Endothelial cell of umbilical vein (primary cell): ENCODE results near the gene TMEM237. TPM values are rescaled to one million over a fixed set of nuclear protein-coding genes. Genes with fewer than 3 reads are reported as not detected.

Experiments
- BruUV-seq: library from RNA; stranded (reverse); fragments of 400-500 nt; replicated peaks from 2 replicates; lab custom pipeline; 2021; lab: Mats Ljungman, UMichigan
- CTCF ChIA-PET: fragments of 300-600, 350-600 bp; sonication (Branson Sonifier 250); formaldehyde crosslinking; loops from one replicate; lab custom pipeline; 2021; ENCODE audit warnings: antibody characterized with exemption, inconsistent platforms; lab: Charles Lee
- POLR2A ChIA-PET: fragments of 300-600, 350-600 bp; sonication (Branson Sonifier 250); formaldehyde crosslinking; loops from one replicate; lab custom pipeline; 2021; ENCODE audit warnings: antibody characterized with exemption, inconsistent platforms; lab: Charles Lee
- DNase-seq: peaks from one replicate; pipeline ENCODE4 v3.0.0-alpha.2; 2011; ENCODE audit warnings: low read depth, low spot score
- FAIRE-seq: peaks from 2 replicates; lab custom pipeline; 2011; peaks lifted over from hg19 to GRCh38; lab: Jason Lieb, UNC
- H2AFZ ChIP-seq: 2 replicates; pipeline ENCODE4 v1.6.0; 2012; ENCODE audit warnings: low read depth, low read length, control low read depth, inconsistent platforms
- H3K27ac ChIP-seq: 2 replicates; pipeline ENCODE4 v1.5.1; 2011; ENCODE audit warnings: low read depth, mild to moderate bottlenecking, control low read depth, low read length, moderate library complexity; ENCODE audit not compliant: insufficient read depth
- H3K27me3 ChIP-seq, 2 experiments: 2 replicates each; pipeline versions ENCODE4 v1.6.0 to v1.6.1; 2011; ENCODE audit warnings: low read length in 2 of 2, mixed read lengths in 1 of 2; ENCODE audit not compliant: control insufficient read depth in 2 of 2, insufficient read depth in 2 of 2
- H3K36me3 ChIP-seq, 2 experiments: 2 replicates in 1 of 2; 3 replicates in 1 of 2; pipeline ENCODE4 v1.5.1; 2011; ENCODE audit warnings: low read length in 2 of 2, mild to moderate bottlenecking in 1 of 2, moderate library complexity in 1 of 2; ENCODE audit not compliant: control insufficient read depth in 2 of 2, insufficient read depth in 2 of 2; ENCODE audit errors: extremely low read depth in 1 of 2
- H3K4me1 ChIP-seq: 3 replicates; pipeline ENCODE4 v1.5.1; 2011; ENCODE audit warnings: mild to moderate bottlenecking, low read length; ENCODE audit not compliant: control insufficient read depth, insufficient read depth; ENCODE audit errors: extremely low read depth
- H3K4me2 ChIP-seq: 2 replicates; pipeline ENCODE4 v1.6.1; 2011; ENCODE audit warnings: low read length, control low read depth, mixed read lengths; ENCODE audit not compliant: insufficient read depth
- H3K4me3 ChIP-seq, 3 experiments: fragments of 200-600 bp in 1 of 3; sonication (generic), shearing (Covaris generic) in 1 of 3; replicated peaks in 1 of 3; 2 replicates each; pipeline ENCODE4 v1.5.1; 2011 to 2016; ENCODE audit warnings: control low read depth in 3 of 3, low read length in 3 of 3, mild to moderate bottlenecking in 2 of 3, inconsistent platforms in 1 of 3, low read depth in 1 of 3, moderate library complexity in 1 of 3; ENCODE audit not compliant: insufficient read depth in 1 of 3
- H3K79me2 ChIP-seq: 2 replicates; pipeline ENCODE4 v1.6.0; 2012; ENCODE audit warnings: low read length, inconsistent platforms; ENCODE audit not compliant: control insufficient read depth, insufficient read depth
- H3K9ac ChIP-seq: replicated peaks from 2 replicates; pipeline ENCODE3; 2011; ENCODE audit warnings: low read length, control low read depth; ENCODE audit not compliant: insufficient read depth; ENCODE audit errors: extremely low read depth
- H3K9me1 ChIP-seq: replicated peaks from 3 replicates; pipeline ENCODE4 v1.6.0; 2011; ENCODE audit warnings: mild to moderate bottlenecking, low read length; ENCODE audit not compliant: control insufficient read depth, insufficient read depth; ENCODE audit errors: extremely low read depth
- H3K9me3 ChIP-seq: replicated peaks from 2 replicates; pipeline ENCODE4 v1.5.1; 2012; ENCODE audit warnings: low read length, inconsistent platforms; ENCODE audit not compliant: control insufficient read depth, insufficient read depth
- H4K20me1 ChIP-seq: replicated peaks from 2 replicates; pipeline ENCODE3; 2011; ENCODE audit warnings: mild to moderate bottlenecking, low read length; ENCODE audit not compliant: control insufficient read depth, insufficient read depth; ENCODE audit errors: extremely low read depth
- EZH2 ChIP-seq: IDR thresholded peaks from 2 replicates; pipeline ENCODE4 v1.6.1; 2012; ENCODE audit warnings: borderline replicate concordance, low read depth, mild to moderate bottlenecking, moderate library complexity, low read length, inconsistent platforms; ENCODE audit not compliant: severe bottlenecking
- FOS ChIP-seq: IDR thresholded peaks from 2 replicates; pipeline ENCODE4 v1.6.1; 2011; ENCODE audit warnings: mild to moderate bottlenecking, low read length, moderate library complexity, borderline replicate concordance; ENCODE audit not compliant: insufficient read depth
- GATA2 ChIP-seq: IDR thresholded peaks from 2 replicates; pipeline ENCODE4 v1.7.0; 2011; ENCODE audit warnings: low read depth, mild to moderate bottlenecking, moderate library complexity, mixed read lengths, low read length; ENCODE audit not compliant: insufficient read length, insufficient read depth
- JUN ChIP-seq: IDR thresholded peaks from 2 replicates; pipeline ENCODE4 v1.6.1; 2011; ENCODE audit warnings: borderline replicate concordance, low read depth; ENCODE audit not compliant: insufficient read length, insufficient read depth
- MYC ChIP-seq: IDR thresholded peaks from one replicate; pipeline ENCODE4 v1.6.1; 2011; ENCODE audit warnings: mild to moderate bottlenecking, low read depth, low read length
- POLR2A ChIP-seq: IDR thresholded peaks from 2 replicates; pipeline ENCODE4 v1.6.1; 2012; ENCODE audit warnings: low read depth, mild to moderate bottlenecking, control low read depth, low read length
- POLR2AphosphoS5 ChIP-seq: IDR thresholded peaks from 2 replicates; pipeline ENCODE4 v1.6.1; 2012; ENCODE audit warnings: low read depth, mild to moderate bottlenecking, control low read depth, low read length, moderate library complexity; ENCODE audit not compliant: insufficient read depth
- dilution Hi-C: fragments of 300-500 bp; cut with MboI; formaldehyde crosslinking; loops from one replicate; pipeline ENCODE4 v1.15.0; 2019; ENCODE audit warnings: low sequenced_read_pairs; ENCODE audit not compliant: extremely low pct_ligation_motif_present
- intact Hi-C: fragments of 100-400 bp; cut with micrococcal nuclease; formaldehyde crosslinking; loops from one replicate; pipeline ENCODE4 v1.10.0; 2022
- polyA plus RNA-seq, 4 experiments: library from polyadenylated mRNA; depleted of rRNA in 3 of 4; stranded (reverse) in 3 of 4; unstranded in 1 of 4; fragments of >200 nt; gene quantifications; 2 replicates each; pipeline versions ENCODE4 v1.2.1 to v1.2.3, GENCODE V29; 2011 to 2012; ENCODE audit warnings: missing spikeins in 1 of 4
- total RNA-seq: library from RNA; stranded (reverse); gene quantifications from 2 replicates; pipeline ENCODE4 v1.2.3, GENCODE V29; 2021
- TF ChIP-seq, protein P1 (sequence below), 2 donors: IDR thresholded peaks; 1 replicate in 1 of 2; 2 replicates in 1 of 2; pipeline ENCODE4 v1.5.1; 2011; ENCODE audit warnings: low read length in 2 of 2, mild to moderate bottlenecking in 2 of 2, moderate library complexity in 2 of 2, control low read depth in 1 of 2, inconsistent platforms in 1 of 2, low read depth in 1 of 2; ENCODE audit not compliant: insufficient read depth in 1 of 2; ENCODE audit errors: extremely low read depth in 1 of 2
- TF ChIP-seq, protein P2 (sequence below): IDR thresholded peaks from 2 replicates; pipeline ENCODE4 v1.6.1; 2011; ENCODE audit not compliant: insufficient read depth, insufficient read length

TMEM237 gene
- total and polyA plus RNA-seq, 2 donors (not counting 3 experiments of a cell fraction or from before 2014, with no cell fraction given): 41.2 to 64.7 TPM

DNA sequence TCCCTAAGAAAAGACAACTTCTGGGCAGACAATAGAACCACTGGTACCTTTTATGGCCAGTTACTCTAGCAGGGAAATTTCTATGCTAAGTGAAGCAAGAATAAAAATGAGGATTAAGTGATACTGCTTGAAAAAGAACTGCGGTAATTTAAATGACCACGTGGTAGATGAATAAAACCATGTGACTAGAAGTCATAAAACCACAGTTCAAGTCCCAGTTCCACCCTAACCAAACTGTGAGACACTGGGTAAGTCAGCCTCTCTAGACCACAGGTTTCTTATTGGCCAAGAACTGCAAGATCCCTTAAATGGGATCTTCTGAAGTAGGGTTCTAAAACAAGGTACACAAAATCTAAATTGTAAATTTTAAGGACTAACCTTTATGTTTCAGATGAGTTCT is 12.7 kb downstream of the TMEM237 start:
- intact Hi-C loops (no loop called here), dilution Hi-C loops (no loop called here)
- no peak overlapping the region for H3K4me2 ChIP-seq
- H3K36me3 ChIP-seq: peaks cover 11 to 52% of the 10 kb centered on the region in 2 experiments
- FAIRE-seq (no peak), DNase-seq (no peak)
- BruUV-seq: no TSS peak
- H3K9ac ChIP-seq: no peak overlapping the region
- no peak overlapping the region for H3K27ac ChIP-seq
- no peaks in the 10 kb centered on the region for H3K79me2 ChIP-seq
- TF ChIP-seq POLR2AphosphoS5: no peak
- H3K9me1 ChIP-seq: no peaks in the 10 kb centered on the region
- H3K4me3 ChIP-seq: no peak overlapping the region
- ChIA-PET POLR2A (no interaction called here), CTCF (interaction anchor here (0.7 kb wide), 1 partner anchor 9 kb away, joined by 3 read pairs; no protein-coding TSS in a partner anchor)
- H3K9me3 ChIP-seq: no peaks in the 10 kb centered on the region
- H2AFZ ChIP-seq: no peak overlapping the region
- H3K4me1 ChIP-seq: no peaks in the 10 kb centered on the region
- H4K20me1 ChIP-seq: no peaks in the 10 kb centered on the region
- no peaks in the 10 kb centered on the region for H3K27me3 ChIP-seq

DNA sequence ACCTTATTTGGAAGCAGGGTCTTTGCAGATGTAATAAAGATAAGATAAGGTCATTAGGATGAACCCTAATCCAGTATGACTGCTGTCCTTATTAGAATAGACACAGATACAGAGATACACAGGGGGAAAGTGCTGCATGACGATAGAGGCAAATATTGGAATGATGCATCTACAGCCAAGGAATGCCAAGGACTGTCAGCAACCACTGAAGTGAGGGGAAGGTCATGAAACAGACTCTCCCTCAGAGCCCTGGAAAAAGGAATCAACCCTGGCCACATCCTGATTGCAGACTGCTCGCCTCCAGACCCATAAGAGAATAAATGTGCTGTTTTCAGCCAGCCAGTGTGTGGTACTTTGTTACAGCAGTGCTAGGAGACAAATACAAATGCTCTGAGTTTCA is 14.8 kb downstream of the TMEM237 start:
- Histone ChIP-seq H3K4me3 (no peak overlapping the region), H3K4me2 (no peak overlapping the region), H3K27me3 (no peaks in the 10 kb centered on the region), H3K79me2 (no peaks in the 10 kb centered on the region), H4K20me1 (no peaks in the 10 kb centered on the region), H2AFZ (no peak overlapping the region), H3K9me1 (no peaks in the 10 kb centered on the region), H3K9ac (no peak overlapping the region), H3K36me3 (peaks cover 10 to 41% of the 10 kb centered on the region in 2 experiments), H3K9me3 (no peaks in the 10 kb centered on the region), H3K27ac (no peak overlapping the region), H3K4me1 (no peaks in the 10 kb centered on the region)
- FAIRE-seq (no peak), DNase-seq (no peak)
- BruUV-seq: no TSS peak
- POLR2A ChIA-PET: no interaction called here
- CTCF ChIA-PET: interaction anchor here (1.3 kb wide), 1 partner anchor 79 kb away, joined by 3 read pairs; no protein-coding TSS in a partner anchor
- TF ChIP-seq, protein P1, sequence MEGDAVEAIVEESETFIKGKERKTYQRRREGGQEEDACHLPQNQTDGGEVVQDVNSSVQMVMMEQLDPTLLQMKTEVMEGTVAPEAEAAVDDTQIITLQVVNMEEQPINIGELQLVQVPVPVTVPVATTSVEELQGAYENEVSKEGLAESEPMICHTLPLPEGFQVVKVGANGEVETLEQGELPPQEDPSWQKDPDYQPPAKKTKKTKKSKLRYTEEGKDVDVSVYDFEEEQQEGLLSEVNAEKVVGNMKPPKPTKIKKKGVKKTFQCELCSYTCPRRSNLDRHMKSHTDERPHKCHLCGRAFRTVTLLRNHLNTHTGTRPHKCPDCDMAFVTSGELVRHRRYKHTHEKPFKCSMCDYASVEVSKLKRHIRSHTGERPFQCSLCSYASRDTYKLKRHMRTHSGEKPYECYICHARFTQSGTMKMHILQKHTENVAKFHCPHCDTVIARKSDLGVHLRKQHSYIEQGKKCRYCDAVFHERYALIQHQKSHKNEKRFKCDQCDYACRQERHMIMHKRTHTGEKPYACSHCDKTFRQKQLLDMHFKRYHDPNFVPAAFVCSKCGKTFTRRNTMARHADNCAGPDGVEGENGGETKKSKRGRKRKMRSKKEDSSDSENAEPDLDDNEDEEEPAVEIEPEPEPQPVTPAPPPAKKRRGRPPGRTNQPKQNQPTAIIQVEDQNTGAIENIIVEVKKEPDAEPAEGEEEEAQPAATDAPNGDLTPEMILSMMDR (IDR thresholded peaks at IDR 0.05; ENCODE audit: extremely low read depth in 1 of 2, insufficient read depth in 1 of 2, low read depth in 1 of 2, low read length in 2 of 2): no peak
- no peak for TF ChIP-seq GATA2
- TF ChIP-seq EZH2: no peak
- TF ChIP-seq POLR2AphosphoS5: no peak
- no peak for TF ChIP-seq MYC
- TF ChIP-seq, protein P2, sequence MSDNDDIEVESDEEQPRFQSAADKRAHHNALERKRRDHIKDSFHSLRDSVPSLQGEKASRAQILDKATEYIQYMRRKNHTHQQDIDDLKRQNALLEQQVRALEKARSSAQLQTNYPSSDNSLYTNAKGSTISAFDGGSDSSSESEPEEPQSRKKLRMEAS: no peak
- TF ChIP-seq JUN: no peak
- no peak for TF ChIP-seq POLR2A
- no peak for TF ChIP-seq FOS
- dilution Hi-C loops: no loop called here
- intact Hi-C loops: no loop called here
